Measurements from ENCODE around the gene CHURC1. TPM values are rescaled to one million over a fixed set of nuclear protein-coding genes. Genes with fewer than 3 reads are reported as not detected.

The CHURC1 gene
- total RNA-seq, 1 experiment from 2014 or later = 52.6 TPM

- H3K4me3 Mint-ChIP-seq (ENCODE audit: unreplicated experiment) = no peak overlapping the region
- intact Hi-C loops (cut with micrococcal nuclease; ENCODE audit: unreplicated experiment) = no loop called here
- ChIA-PET CTCF (no interaction called here), POLR2A (no interaction called here)
- no TSS peak for BruUV-seq (replicated peaks)
- DNase-seq = no peak
- Histone ChIP-seq H3K36me3 (ENCODE audit: control insufficient read depth, insufficient read depth, low read length) (no peaks in the 10 kb centered on the region), H3K4me3 (ENCODE audit: low read depth, low read length) (no peak overlapping the region), H3K9me3 (0 out of 2 replicates have a peak, but pooled peaks cover 3% of the 10 kb centered on the region), H3K27me3 (replicated peaks; ENCODE audit: control insufficient read depth, insufficient read depth, low read length) (no peaks in the 10 kb centered on the region), H3K4me1 (no peaks in the 10 kb centered on the region)
- H3K27me3 Mint-ChIP-seq (ENCODE audit: insufficient read depth, unreplicated experiment) = peaks cover 17% of the 10 kb centered on the region
- TF ChIP-seq CTCF (IDR thresholded peaks at IDR 0.05; ENCODE audit: insufficient read depth in 1 of 2, low read depth in 1 of 2, low read length in 1 of 2, severe bottlenecking in 1 of 2, unreplicated experiment in 1 of 2) = no peak
- no peaks in the 10 kb centered on the region for H3K9me3 Mint-ChIP-seq (ENCODE audit: unreplicated experiment)
- no peaks in the 10 kb centered on the region for H3K4me1 Mint-ChIP-seq (ENCODE audit: low read depth, unreplicated experiment)
- H3K36me3 Mint-ChIP-seq (ENCODE audit: insufficient read depth, unreplicated experiment) = no peaks in the 10 kb centered on the region
- no peak overlapping the region for H3K27ac Mint-ChIP-seq (ENCODE audit: unreplicated experiment)
These were observed 47.1 kb upstream of the CHURC1 start for GRCh38 chr14:64867182-64867581.

- Mint-ChIP-seq H3K4me1 (ENCODE audit: low read depth, unreplicated experiment) (no peaks in the 10 kb centered on the region), H3K27ac (ENCODE audit: unreplicated experiment) (no peak overlapping the region), H3K27me3 (ENCODE audit: insufficient read depth, unreplicated experiment) (peaks cover 17% of the 10 kb centered on the region), H3K9me3 (ENCODE audit: unreplicated experiment) (no peaks in the 10 kb centered on the region), H3K4me3 (ENCODE audit: unreplicated experiment) (no peak overlapping the region), H3K36me3 (ENCODE audit: insufficient read depth, unreplicated experiment) (no peaks in the 10 kb centered on the region)
- Histone ChIP-seq H3K4me1 (no peaks in the 10 kb centered on the region), H3K4me3 (ENCODE audit: low read depth, low read length) (no peak overlapping the region), H3K27me3 (replicated peaks; ENCODE audit: control insufficient read depth, insufficient read depth, low read length) (no peaks in the 10 kb centered on the region), H3K36me3 (ENCODE audit: control insufficient read depth, insufficient read depth, low read length) (no peaks in the 10 kb centered on the region), H3K9me3 (0 out of 2 replicates have a peak, but pooled peaks cover 3% of the 10 kb centered on the region)
- no peak for TF ChIP-seq CTCF (IDR thresholded peaks at IDR 0.05; ENCODE audit: insufficient read depth in 1 of 2, low read depth in 1 of 2, low read length in 1 of 2, severe bottlenecking in 1 of 2, unreplicated experiment in 1 of 2)
- DNase-seq = no peak
- POLR2A ChIA-PET = no interaction called here
- intact Hi-C loops (cut with micrococcal nuclease; ENCODE audit: unreplicated experiment) = no loop called here
- BruUV-seq (replicated peaks) = no TSS peak
- CTCF ChIA-PET = interaction anchor here (0.9 kb wide), 1 partner anchor 12 kb away, joined by 3 read pairs; no protein-coding TSS in a partner anchor
These were observed 45.9 kb upstream of the CHURC1 start for GRCh38 chr14:64868379-64868778.

GRCh38 chr14:64868841-64869240, 45.4 kb upstream of the CHURC1 start:
- TF ChIP-seq CTCF (IDR thresholded peaks at IDR 0.05; ENCODE audit: insufficient read depth in 1 of 2, low read depth in 1 of 2, low read length in 1 of 2, severe bottlenecking in 1 of 2, unreplicated experiment in 1 of 2) = no peak
- Histone ChIP-seq H3K27me3 (replicated peaks; ENCODE audit: control insufficient read depth, insufficient read depth, low read length) (no peaks in the 10 kb centered on the region), H3K9me3 (0 out of 2 replicates have a peak, but pooled peaks cover 3% of the 10 kb centered on the region), H3K36me3 (ENCODE audit: control insufficient read depth, insufficient read depth, low read length) (no peaks in the 10 kb centered on the region), H3K4me1 (no peaks in the 10 kb centered on the region), H3K4me3 (ENCODE audit: low read depth, low read length) (no peak overlapping the region)
- Mint-ChIP-seq H3K27ac (ENCODE audit: unreplicated experiment) (no peak overlapping the region), H3K27me3 (ENCODE audit: insufficient read depth, unreplicated experiment) (peaks cover 17% of the 10 kb centered on the region), H3K4me1 (ENCODE audit: low read depth, unreplicated experiment) (peaks cover 1% of the 10 kb centered on the region), H3K9me3 (ENCODE audit: unreplicated experiment) (no peaks in the 10 kb centered on the region), H3K4me3 (ENCODE audit: unreplicated experiment) (no peak overlapping the region), H3K36me3 (ENCODE audit: insufficient read depth, unreplicated experiment) (no peaks in the 10 kb centered on the region)
- ChIA-PET POLR2A (no interaction called here), CTCF (no interaction called here)
- intact Hi-C loops (cut with micrococcal nuclease; ENCODE audit: unreplicated experiment) = no loop called here
- no peak for DNase-seq
- BruUV-seq (replicated peaks) = no TSS peak
